Measurements from ENCODE around the gene MYO1C. TPM values are rescaled to one million over a fixed set of nuclear protein-coding genes. Genes with fewer than 3 reads are reported as not detected.
"Not testable (repeated sequence)": the region's sequence is repeated elsewhere in the genome, so short reads cannot be mapped to it uniquely, and the experiment has no call there.

The MYO1C gene
- total RNA-seq, 1 donor from 2014 or later, result 285 TPM

DNA sequence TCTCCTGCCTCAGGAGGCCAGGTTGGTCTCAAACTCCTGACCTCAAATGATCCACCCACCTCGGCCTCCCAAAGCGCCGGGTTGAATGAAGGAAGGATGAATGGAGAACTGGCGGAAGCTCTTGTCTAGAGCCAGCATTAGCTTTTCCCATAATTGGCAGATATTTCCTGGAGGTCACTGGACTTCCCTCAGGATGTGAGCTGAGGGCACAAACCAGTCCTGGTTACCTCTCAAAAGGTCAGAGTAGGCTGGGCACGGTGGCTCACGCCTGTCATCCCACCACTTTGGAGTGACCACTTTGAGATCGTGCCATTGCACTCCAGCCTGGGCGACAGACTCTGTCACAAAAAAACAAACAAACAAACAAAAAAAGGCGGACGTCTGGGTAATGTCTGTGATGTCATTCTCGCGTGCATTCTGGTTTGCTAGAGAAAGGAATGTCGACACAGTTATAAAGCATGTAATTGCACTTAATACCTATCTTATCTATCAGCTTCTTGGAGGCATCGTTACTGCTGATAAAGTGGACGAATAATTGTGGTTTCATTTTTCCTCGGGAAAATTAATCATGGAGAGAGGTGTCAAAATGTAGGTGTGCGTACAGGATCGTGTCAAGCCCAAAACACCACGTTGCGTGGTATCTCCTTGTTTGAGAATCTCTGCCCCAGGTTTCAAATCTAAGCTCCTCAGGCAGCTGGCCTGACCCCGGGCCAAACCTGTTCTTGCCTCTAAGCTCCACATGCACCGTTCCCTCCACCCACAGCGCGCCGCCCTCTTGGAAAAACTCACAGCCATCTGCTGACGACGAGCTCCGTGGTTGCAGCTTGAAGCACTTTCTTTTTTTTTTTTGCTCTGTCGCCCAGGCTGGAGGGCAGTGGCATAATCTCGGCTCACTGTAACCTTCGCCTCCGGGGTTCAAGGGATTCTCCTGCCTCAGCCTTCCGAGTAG lies 30.0 kb downstream of the MYO1C start:
- no peak for DNase-seq (ENCODE audit: low spot score)

DNA sequence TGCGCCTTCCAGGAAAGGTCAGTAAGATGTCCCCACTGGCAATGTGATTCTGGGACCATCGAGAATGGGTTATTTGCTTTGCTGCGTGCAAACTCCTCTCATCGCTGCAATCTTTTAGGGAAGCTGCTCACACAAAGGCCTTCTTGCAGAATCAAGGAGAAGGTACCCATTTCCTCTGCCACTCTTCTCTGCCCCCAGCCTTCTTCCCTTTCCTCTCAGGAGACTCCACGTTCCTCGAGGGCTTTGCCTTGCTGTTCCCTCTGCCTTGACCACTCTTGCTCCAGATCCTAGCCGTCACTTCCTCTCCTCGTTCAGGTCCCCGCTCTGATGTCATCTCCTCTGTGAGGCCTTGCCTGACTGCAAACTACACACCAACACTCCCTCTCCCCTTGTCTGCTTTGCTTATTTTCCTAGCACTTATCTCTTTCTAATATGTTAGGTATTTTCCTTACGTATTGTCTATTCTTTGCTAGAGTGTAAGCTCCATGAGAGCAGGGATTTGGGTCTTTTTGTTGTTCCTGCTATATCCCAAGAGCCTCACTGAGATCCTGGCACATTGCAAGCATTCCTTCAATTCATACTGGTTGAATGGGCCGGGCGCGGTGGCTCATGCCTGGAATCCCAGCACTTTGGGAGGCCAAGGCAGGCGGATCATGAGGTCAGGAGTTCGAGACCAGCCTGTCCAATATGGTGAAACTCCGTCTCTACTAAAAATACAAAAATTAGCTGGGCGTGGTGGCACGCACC lies 31.1 kb downstream of the MYO1C start:
- no peak for DNase-seq (ENCODE audit: low spot score)

DNA sequence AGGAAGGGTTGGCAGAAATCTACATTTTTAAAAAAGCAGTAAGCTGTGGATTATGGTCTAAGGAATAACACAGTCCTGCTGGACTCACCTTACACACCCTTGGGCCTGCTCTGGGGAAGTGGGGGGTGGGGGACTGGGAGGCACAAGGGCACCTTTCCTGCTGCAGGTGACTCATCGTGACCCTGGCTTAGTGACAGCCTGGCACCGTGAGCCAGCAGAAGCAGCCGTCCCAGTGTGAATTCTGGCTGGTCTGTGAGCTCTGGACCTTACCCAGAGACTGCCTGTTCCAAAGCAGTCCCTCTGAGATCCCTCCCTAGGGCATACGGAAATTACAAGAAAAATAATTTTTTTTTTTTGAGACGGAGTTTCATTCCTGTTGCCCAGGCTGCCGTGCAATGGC lies 32.3 kb downstream of the MYO1C start:
- peak; percentile 89 for DNase-seq (ENCODE audit: low spot score)

DNA sequence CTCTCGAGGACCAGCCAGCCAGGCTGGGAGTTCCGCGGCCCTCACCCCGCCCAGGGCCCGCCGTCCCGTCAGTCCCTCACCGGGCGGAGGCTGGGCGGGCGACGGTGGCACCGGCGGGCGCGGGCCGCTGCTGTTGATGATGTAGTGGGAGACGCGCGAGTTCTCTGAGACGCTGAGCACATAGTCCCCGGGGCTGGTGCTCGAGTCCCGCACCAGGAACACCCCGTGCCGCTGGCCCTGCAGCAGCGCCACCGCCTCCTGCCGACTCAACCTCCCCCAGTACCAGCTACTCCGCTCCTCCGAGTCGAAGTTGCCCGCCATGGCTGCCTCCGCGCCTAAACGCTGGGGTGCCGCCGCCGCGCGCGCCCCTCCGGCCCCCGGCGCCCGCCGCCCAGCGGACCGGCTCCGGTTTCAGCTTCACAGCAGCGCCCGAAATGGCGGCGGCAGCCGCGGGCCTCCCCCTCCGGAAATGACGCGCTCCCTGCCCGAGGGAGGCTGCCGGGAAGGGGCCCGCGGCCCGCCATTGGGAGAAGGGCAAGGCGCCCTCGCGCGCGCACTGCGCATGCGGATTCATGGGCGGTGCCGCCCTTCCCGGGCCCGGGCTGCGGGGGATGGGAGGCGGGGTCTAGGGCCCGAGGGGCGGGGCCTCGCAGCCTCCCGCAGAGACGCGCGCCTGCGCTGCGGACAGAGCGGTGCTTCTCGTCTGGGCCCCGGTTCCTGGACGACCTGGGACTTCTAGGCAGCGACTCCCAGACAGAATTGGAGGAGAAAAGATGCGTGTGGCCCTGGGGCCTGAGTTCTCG lies 36.5 kb downstream of the MYO1C start, which contains the start of gene CRK:
TSS of gene CRK (minus strand) at position 436 of the 803 bp plus-strand sequence. CDS start at position 321, 115 bp downstream.
- peak; percentile 98 for DNase-seq (ENCODE audit: low spot score)

DNA sequence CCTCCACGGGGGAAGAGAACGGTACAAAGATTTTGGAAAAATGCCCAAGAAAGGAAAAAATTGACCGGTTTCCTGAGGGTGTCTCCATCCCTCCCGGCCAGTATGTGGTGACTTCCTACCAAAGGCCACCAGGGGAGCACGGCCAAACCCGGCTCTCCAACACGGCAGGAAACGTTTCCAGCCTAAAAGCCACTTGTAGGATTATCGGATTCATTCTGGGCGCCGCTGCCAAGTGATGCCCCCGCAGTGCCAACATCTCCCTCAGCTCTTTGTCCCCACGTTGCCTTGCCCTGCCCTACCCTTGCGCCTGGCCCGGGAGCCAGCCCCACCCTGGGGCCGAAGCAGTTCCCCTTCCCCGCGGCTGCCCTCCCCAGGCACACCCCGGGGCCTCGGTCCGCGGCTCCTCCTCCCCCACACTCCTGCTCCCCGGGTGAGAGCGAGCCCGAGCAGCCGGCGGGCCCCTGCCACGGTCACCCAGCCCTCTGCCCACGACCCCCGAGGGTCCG lies 37.1 kb downstream of the MYO1C start:
- DNase-seq (ENCODE audit: low spot score), result peak; percentile 48

DNA sequence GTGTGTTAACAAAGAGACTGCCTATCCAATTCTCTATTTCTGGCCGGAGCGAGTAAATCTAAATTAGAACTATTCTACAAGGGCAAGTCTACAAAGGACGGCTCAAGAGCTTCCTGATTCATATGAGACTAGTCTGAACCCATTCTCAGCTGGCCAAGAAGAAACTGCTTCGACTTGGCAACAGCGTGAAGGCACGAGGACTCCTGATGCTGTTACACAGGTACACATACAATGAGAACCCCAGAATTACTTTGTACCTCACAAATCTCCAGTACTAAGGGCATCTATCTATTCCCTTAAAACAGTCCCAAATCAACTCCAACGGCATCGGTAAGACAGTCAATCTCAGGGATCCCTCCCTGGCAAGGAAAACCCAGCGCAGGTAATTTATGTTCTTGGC lies 37.9 kb downstream of the MYO1C start:
- DNase-seq (ENCODE audit: low spot score), result no peak

DNA sequence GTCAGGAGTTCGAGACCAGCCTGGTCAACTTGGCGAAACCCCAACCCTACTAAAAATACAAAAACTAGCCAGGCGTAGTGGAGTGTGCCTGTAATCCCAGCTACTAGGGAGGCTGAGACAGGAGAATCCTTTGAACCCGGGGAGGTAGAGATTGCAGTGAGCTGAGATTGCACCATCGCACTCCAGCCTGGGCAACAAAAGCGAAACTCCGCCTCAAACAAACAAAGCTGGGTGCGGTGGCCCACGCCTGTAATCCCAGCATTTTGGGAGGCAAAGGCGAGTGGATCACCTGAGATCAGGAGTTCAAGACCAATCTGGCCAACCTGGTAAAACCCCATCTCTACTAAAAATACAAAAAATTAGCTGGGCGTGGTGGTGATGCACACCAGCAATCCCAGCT lies 38.8 kb downstream of the MYO1C start:
- DNase-seq (ENCODE audit: low spot score), result not testable (repeated sequence)

DNA sequence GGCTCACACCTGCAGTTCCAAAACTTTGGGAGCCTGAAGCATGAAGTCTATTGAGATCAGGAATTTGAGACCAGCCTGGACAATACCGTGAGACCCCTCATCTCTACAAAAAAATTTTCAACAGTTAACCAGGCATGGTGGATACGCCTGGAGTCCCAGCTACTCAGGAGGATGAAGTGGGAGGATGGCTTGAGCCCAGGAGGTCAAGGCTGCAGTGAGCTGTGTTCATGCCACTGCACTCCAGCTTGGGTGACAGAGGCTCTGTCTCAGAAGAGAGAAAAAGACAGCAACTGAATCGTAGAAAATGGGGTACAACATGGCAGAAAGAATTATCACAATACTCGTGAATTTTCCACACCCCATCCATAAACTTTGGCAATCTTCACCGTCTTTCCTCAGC lies 39.6 kb downstream of the MYO1C start:
- DNase-seq (ENCODE audit: low spot score), result no peak

DNA sequence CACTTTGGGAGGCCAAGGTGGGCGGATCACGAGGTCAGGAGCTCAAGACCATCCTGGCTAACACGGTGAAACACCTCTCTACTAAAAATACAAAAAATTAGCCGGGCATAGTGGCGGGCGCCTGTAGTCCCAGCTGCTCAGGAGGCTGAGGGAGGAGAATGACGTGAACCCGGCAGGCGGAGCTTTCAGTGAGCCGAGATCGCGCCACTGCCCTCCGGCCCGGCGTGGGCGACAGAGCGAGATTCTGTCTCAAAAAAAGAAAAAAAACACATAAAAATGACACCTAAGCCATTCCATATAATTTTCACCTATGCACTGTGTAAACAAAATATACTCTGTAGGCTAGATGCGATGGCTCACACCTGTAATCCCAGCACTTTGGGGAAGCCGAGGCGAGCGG lies 42.2 kb downstream of the MYO1C start:
- not testable (repeated sequence) for DNase-seq (ENCODE audit: low spot score)

DNA sequence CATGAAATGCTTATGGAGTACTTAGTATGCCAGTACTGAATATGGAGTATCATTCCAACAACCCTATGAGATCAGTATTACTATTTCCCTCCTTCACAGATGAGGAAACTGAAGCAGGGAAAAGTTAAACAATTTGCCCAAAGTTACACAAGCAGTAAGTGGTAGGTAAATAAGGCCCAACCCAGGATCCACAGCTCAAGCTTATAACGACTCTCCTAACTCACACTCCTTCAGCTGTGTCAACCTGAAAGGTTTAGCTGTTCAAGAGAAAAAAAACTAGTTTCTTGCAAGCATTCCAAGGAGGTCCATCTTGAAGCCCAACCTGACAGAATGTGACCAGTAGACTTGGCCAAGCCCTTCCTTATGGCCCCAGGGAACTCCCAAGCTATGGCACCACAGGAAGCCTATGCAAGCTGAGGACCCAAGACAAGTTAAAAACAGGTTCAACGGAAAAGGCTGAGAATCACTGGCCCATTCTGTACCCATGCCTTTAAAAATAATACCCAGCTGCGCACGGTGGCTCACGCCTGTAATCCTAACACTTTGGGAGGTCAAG lies 43.0 kb downstream of the MYO1C start:
- DNase-seq (ENCODE audit: low spot score), result no peak

DNA sequence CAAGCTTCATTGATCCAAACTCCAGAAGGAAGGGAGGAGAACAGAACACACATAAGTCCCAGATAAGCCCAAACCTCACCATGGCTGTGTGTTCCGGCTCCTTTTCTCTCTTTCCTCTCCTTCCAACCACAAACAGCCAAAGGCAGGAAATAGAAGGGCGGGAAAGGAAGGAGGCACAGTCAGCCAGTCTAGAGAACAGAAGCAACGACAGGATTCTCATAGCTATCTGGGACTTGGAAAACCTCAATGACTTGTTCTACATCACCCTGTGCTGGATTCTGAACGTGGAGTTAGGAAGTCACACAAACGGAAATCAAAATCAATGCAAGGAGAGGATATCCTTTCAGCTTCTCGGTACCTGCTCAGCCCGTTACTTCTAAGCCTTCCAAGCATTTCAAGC lies 45.4 kb downstream of the MYO1C start:
- DNase-seq (ENCODE audit: low spot score), result no peak

DNA sequence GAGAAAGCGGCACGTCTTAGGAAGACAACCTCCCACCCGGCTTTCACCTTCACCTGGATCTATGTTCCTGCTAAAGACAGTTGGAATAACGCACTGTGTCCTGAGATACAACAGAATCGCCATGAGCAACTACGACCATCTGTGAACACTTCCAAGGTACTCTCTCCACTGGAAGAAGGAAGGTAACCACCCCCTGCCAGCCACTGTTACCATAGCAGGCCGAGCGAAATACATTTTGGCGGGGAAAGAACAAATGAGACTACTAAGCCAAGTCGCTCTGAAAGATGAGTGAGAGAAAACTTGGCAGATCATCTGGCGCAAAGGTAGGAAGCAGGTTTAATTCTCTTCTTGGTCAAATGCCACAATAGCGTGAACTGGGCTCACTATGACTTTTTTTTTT lies 46.3 kb downstream of the MYO1C start:
- no peak for DNase-seq (ENCODE audit: low spot score)

DNA sequence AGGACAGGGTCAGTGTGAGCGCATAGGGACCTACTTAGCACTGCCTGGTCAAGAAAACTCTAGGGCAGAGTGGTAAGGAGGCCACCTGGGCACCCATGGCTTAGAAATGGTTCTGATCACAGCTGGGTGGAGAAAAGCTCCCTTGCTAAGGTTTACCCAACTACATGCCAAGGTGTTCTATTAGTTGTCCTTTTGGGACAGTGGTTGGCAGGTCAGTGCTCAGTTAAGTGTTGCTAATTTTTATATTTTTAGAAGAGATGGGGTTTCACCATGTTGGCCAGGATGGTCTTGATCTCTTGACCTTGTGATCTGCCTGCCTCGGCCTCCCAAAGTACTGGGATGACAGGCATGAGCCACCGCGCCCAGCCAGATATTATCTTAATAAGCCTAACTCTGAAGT lies 46.8 kb downstream of the MYO1C start:
- DNase-seq (ENCODE audit: low spot score), result not testable (repeated sequence)

DNA sequence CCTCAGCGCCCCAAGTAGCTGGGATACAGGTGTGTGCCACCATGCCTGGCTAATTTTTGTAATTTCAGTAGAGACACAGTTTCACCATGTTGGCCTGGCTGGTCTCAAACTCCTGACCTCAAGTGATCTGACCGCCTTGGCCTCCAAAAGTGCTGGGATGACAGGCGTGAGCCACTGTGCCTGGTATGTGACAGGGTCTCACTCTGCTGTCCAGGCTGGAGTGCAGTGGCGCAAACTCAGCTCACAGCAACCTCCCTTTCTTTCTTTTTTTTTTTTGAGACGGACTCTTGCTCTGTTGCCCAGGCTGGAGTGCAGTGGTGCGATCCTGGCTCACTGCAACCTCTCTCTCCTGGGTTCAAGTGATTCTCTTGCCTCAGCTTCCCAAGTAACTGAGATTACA lies 49.8 kb downstream of the MYO1C start:
- DNase-seq (ENCODE audit: low spot score), result not testable (repeated sequence)

DNA sequence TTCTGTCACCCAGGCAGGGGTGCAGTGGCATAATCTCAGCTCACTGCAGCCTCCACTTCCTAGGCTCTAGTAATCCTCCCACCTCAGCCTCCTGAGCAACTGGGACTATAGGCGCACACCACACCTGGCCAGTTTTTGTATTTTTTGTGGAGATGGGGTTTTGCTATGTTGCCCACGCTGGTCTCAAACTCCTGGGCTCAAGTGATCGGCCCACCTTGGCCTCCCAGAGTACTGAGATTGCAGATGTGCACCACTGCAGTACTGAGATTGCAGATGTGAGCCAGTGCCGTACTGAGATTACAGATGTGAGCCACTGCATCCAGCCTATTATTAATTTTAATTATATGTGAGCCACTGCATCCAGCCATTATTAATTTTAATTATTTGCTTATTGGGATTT lies 50.3 kb downstream of the MYO1C start:
- no peak for DNase-seq (ENCODE audit: low spot score)

DNA sequence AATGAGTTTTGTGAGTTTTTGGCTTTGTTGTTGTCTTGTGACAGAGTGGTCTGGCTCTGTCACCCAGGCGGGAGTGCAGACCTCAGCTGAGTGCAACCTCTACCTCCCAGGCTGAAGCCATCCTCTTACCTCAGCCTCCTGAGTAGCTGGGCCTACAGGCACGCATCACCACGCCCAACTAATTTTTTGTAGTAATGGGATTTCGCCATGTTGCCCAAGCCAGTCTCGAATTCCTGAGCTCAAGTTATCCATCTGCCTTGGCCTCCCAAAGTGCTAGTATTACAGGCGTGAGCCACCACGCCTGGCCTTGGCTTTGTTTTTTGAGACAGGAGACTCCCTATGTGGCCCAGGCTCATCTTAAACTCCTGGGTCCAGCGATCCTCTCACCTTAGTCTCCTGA lies 51.6 kb downstream of the MYO1C start:
- DNase-seq (ENCODE audit: low spot score), result no peak

DNA sequence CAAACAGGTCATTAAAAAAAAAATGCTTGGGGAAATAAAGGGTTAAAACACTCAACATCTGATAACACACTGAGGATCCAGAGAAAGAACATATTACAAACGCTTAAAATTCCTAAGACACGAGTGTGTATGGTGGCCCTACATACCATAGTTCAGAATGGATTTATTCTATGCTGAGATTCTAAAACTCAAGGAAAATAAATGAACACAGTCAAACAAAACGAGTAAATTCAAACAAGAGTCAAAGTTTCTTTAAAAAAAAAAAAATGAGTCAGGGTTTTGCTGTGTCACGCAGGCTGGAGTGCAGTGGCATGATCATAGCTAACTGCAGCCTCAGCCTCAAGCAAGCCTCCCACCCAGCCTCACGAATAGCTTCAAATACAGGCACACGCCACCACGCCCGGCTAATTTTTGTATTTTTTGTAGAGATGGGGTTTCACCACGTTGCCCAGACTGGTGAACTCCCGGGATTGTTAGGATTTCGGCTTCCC lies 53.8 kb downstream of the MYO1C start:
- no peak for DNase-seq (ENCODE audit: low spot score)

DNA sequence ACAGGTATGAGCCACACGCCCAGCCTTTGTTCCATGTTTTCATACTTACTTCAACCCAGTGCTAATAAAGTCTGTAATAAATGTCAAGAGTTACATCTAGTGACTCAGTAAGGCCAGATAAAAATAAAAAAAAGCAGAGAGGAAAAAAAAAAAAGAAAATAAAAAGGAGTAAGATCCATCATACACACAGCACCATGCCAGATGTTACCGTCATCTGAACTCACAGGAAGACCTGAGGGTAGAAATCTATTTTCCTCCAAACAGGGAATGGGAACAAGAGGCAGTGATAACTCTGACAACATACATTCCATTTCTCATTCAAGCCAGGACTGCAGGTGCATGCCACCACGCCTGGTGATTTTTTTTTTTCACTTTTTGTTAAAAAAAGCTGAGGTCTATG lies 57.2 kb downstream of the MYO1C start:
- no peak for DNase-seq (ENCODE audit: low spot score)

DNA sequence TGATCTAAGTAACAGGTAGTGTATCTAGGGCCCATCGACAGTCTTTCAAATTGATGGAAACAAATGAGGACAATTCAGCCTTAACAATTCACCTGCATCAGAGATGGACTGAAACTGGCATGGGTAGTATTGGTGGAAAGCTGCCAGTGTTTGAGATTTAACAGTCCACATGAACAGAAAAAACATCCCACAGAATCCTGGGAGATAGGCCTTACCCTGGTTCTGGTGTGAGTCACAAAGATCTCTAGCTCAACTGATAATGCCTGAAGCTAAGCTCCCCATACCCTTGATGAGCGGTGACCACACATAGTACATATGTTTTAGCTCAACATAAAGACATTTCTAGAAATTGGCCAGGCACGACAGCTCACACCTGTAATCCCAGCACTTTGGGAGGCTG lies 58.3 kb downstream of the MYO1C start:
- DNase-seq (ENCODE audit: low spot score), result no peak

DNA sequence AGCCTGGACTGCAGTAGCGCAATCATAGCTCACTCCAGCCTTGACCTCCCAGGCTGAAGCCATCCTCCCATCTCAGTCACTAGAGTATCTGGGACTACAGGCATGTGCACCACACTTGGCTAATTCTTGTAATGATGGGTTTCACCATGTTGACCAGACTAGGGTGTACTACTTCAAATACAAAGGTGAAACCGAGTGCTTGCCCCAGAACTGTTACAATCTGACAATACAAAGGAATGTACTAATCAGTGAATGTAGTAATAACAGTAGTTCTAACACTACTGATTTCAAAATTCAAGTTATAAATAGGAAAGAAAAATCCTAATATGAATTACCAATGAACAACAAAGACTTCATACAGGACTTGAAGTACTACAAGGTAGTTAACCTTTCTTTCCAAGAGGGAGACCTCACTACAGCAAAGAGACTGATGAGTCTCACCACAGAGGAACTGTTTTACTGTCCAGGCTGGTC lies 60.8 kb downstream of the MYO1C start:
- DNase-seq (ENCODE audit: low spot score), result no peak

DNA sequence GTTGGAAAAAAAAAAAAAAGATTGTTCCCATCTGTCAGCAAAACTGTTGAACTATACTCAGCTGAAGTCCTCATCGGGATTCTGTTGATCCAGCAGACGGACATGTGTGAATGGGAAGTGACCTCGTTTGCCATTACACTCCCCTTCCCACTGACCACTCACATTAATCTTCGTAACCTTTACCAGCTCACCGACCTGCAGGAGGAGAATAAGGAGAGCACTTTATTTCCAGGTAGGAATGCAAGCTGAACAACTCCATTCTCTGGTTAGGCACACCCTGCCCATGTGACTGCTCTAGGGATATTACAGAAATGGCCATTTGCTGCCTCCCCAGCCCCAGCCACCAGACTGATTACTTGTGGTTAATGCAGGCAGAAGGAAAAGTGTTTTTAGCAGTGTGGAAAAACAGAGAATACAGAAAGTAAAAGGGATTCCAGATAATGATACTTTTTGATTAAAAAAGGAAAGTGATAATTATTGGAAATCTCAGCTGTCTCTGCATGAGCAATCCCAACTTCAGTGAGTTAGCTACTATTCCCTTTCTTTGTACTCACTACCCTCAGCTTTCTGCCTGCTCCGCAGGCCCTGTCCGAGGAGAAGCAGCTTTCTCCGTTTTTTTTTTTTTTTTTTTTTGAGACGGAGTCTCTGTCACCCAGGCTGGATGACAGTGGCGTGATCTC lies 68.9 kb downstream of the MYO1C start:
- no peak for DNase-seq (ENCODE audit: low spot score)

All from mucosa of gallbladder (tissue), 1 donor.